Heart left ventricle (tissue), 13 donors: Measurements from ENCODE around the gene SND1.

ENCODE experiments used
- CTCF ChIP-seq, 12 donors: fragments of 200-600 bp; sonication (generic) in 4 of 12; IDR thresholded peaks; one replicate each; pipeline versions ENCODE4 v1.5.0 to v1.8.0; 2018 to 2022; ENCODE audit warnings: antibody characterized with exemption in 12 of 12, mild to moderate bottlenecking in 5 of 12
- POLR2A ChIP-seq, 2 donors: fragments of 450-650 bp; IDR thresholded peaks; one replicate each; pipeline ENCODE4 v1.6.1; 2017; ENCODE audit warnings: antibody characterized with exemption in 2 of 2, mild to moderate bottlenecking in 2 of 2, moderate library complexity in 2 of 2
- donor health status: ischemic (EF 13 %, LVEDD 7.1; RV severe dilation, severe dysfunction).
- donor health status: DM: no; HTN: yes; CAD: no.
- donor health status: DM: no; HTN: no; CAD: no.
- donor health status: ischemic (EF 25% LVEDD 6.9; RV normal size, moderate dysfunction).
- donor health status: ischemic (EF 25% LVEDD 5.7; RV mildly dilated, moderate dysfunction).
- donor health status: ischemic (EF 35%, LVEDD 5.7; RV mildly dilated, moderate dysfunction).
- donor health status: nonischemic (EF 11% LVEDD 7.7; RV severe dilation, severe dysfunction).
- donor health status: DM: yes; HTN: yes; CAD: no.
- donor health status: PGD.
- donor health status: ischemic (EF 29% LVEDD 5.4; RV normal size, mild dysfunction).
- donor health status: nonischemic (EF 23%, LVEDD 6.1; RV moderate dilation, normal function).

GRCh38 chr7:127755521-127755920, 103.5 kb downstream of the SND1 start:
- TF ChIP-seq CTCF (IDR thresholded peaks at IDR 0.05) (no peak), POLR2A (IDR thresholded peaks at IDR 0.05) (no peak)
